Upper lobe of right lung (tissue), 1 donor: ENCODE results near the gene MS4A6E. TPM values are rescaled to one million over a fixed set of nuclear protein-coding genes. Genes with fewer than 3 reads are reported as not detected.
"Not testable (repeated sequence)": the region's sequence is repeated elsewhere in the genome, so short reads cannot be mapped to it uniquely, and the experiment has no call there.

Source experiments
- ATAC-seq: fragments of 200-7000 bp; cut with Tn5 transposase; one replicate; pipeline ENCODE4 v1.9.1; 2020; ENCODE audit warnings: mild to moderate bottlenecking, moderate library complexity
- DNase-seq: peaks from one replicate; pipeline ENCODE4 v3.0.0-alpha.2; 2020
- H3K27ac ChIP-seq: fragments of 200-600 bp; one replicate; pipeline ENCODE4 v1.8.0; 2022
- H3K27me3 ChIP-seq: fragments of 200-600 bp; one replicate; pipeline ENCODE4 v1.8.0; 2022; ENCODE audit warnings: mild to moderate bottlenecking
- H3K36me3 ChIP-seq: fragments of 200-600 bp; one replicate; pipeline ENCODE4 v1.8.0; 2022
- H3K4me1 ChIP-seq: fragments of 200-600 bp; one replicate; pipeline ENCODE4 v1.8.0; 2022
- H3K4me3 ChIP-seq: fragments of 200-600 bp; one replicate; pipeline ENCODE4 v1.8.0; 2022; ENCODE audit warnings: mild to moderate bottlenecking
- H3K9me3 ChIP-seq: fragments of 200-600 bp; one replicate; pipeline ENCODE4 v1.8.0; 2022
- CTCF ChIP-seq: fragments of 200-600 bp; IDR thresholded peaks from one replicate; pipeline ENCODE4 v1.8.0; 2022; ENCODE audit warnings: antibody characterized with exemption
- intact Hi-C: fragments of 100-400 bp; cut with DNase I; formaldehyde crosslinking; loops from one replicate; pipeline ENCODE4 v1.11.0; 2022
- total RNA-seq: library from RNA; stranded (reverse); fragmentation: NEBNext Ultra II Directional; extraction: Animal tissue kit (Norgen Biotek cat#: 25700); gene quantifications from one replicate; pipeline ENCODE4 v1.2.1, GENCODE V29; 2021
- donor health status: DM: no; HTN: yes; CAD: no; lungs with severe emphysema.

Gene MS4A6E
- total RNA-seq, 1 donor from 2014 or later: not detected

GRCh38 chr11:60363542-60364470 lies 36.8 kb downstream of the MS4A6E start:
- Histone ChIP-seq H3K4me3 (no peak overlapping the region), H3K27ac (peak overlapping the region; percentile 8)

GRCh38 chr11:60366262-60366904 lies 39.3 kb downstream of the MS4A6E start:
- H3K9me3 ChIP-seq, H3K27ac ChIP-seq, H3K4me1 ChIP-seq, DNase-seq, H3K4me3 ChIP-seq, H3K27me3 ChIP-seq, intact Hi-C loops, ATAC-seq, H3K36me3 ChIP-seq: not testable (repeated sequence)

More at GRCh38 chr11:60363542-60364470, 36.8 kb downstream of the MS4A6E start:
- peak; percentile 82 for TF ChIP-seq CTCF
- Histone ChIP-seq H3K27me3 (no peaks in the 10 kb centered on the region), H3K9me3 (no peaks in the 10 kb centered on the region), H3K4me1 (no peaks in the 10 kb centered on the region), H3K36me3 (no peaks in the 10 kb centered on the region)
- ATAC-seq: peak; percentile 92
- intact Hi-C loops: no loop called here
- DNase-seq: no peak

GRCh38 chr11:60367009-60367408 lies 40.0 kb downstream of the MS4A6E start:
- peaks cover 5% of the 10 kb centered on the region for H3K4me1 ChIP-seq

GRCh38 chr11:60367896-60368295 lies 40.8 kb downstream of the MS4A6E start:
- H3K36me3 ChIP-seq: no peaks in the 10 kb centered on the region
- no peak for TF ChIP-seq CTCF
- H3K27ac ChIP-seq: no peak overlapping the region
- peaks cover 5% of the 10 kb centered on the region for H3K4me1 ChIP-seq
- ATAC-seq (no peak), DNase-seq (no peak)
- intact Hi-C loops: no loop called here
- no peaks in the 10 kb centered on the region for H3K9me3 ChIP-seq
- no peak overlapping the region for H3K4me3 ChIP-seq
- H3K27me3 ChIP-seq: no peaks in the 10 kb centered on the region

More at GRCh38 chr11:60367009-60367408, 40.0 kb downstream of the MS4A6E start:
- DNase-seq (no peak), ATAC-seq (no peak)
- H3K9me3 ChIP-seq: no peaks in the 10 kb centered on the region
- no peak overlapping the region for H3K4me3 ChIP-seq
- no peak for TF ChIP-seq CTCF
- H3K36me3 ChIP-seq: no peaks in the 10 kb centered on the region
- no peaks in the 10 kb centered on the region for H3K27me3 ChIP-seq
- intact Hi-C loops: no loop called here
- no peak overlapping the region for H3K27ac ChIP-seq

- no peaks in the 10 kb centered on the region for H3K27me3 ChIP-seq
- DNase-seq: no peak
- intact Hi-C loops: no loop called here
- ATAC-seq: no peak
- H3K36me3 ChIP-seq: no peaks in the 10 kb centered on the region
- no peak for TF ChIP-seq CTCF
- H3K4me1 ChIP-seq: peaks cover 5% of the 10 kb centered on the region
- H3K9me3 ChIP-seq: no peaks in the 10 kb centered on the region
- no peak overlapping the region for H3K27ac ChIP-seq
- H3K4me3 ChIP-seq: no peak overlapping the region
Observed at GRCh38 chr11:60370252-60370810, 43.3 kb downstream of the MS4A6E start.
